Measurements from ENCODE around the gene CFI. TPM values are rescaled to one million over a fixed set of nuclear protein-coding genes. Genes with fewer than 3 reads are reported as not detected.

Gene CFI
- polyA plus RNA-seq, 3 donors: not detected

DNA sequence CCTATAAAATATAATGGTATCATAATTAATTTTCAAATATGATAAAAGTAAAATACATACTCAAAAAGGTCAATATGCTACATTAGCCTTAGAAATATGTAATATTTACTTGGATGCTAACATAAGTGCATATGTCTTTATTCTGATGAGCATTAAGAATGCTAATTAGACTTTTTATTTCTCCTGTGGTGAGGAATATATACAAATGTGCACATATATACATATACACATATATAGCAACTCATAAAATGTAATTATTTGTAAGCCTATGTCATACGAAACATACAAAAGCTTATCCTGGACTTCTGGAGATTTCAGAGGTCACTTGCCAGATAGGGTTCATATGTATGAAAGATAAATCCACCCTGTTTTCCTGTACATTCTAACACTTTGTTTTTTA lies 83.0 kb downstream of the CFI start:
- peaks cover 4 to 11% of the 10 kb centered on the region in 2 donors for H3K36me3 Mint-ChIP-seq
- Histone ChIP-seq H3K36me3 (replicated peaks in 1 of 2; ENCODE audit: control insufficient read depth in 1 of 2, insufficient read depth in 2 of 2, low read length in 2 of 2) (peaks cover 4 to 5% of the 10 kb centered on the region in 2 donors), H3K9ac (ENCODE audit: insufficient read depth, low read length, poor library complexity, severe bottlenecking) (no peak overlapping the region), H3K27ac (ENCODE audit: low read depth in 1 of 2, low read length in 2 of 2) (no peak overlapping the region), H3K4me1 (ENCODE audit: control insufficient read depth in 1 of 2, insufficient read depth in 2 of 2, low read length in 2 of 2) (peaks cover 0 to 4% of the 10 kb centered on the region in 2 donors), H3K9me3 (replicated peaks in 1 of 2; ENCODE audit: control insufficient read depth in 1 of 2, insufficient read depth in 1 of 2, low read length in 2 of 2) (no peaks in the 10 kb centered on the region), H4K20me1 (ENCODE audit: insufficient read depth, low read length) (no peaks in the 10 kb centered on the region), H3K4me3 (replicated peaks in 1 of 3; ENCODE audit: low read depth in 2 of 3, low read length in 3 of 3) (no peak overlapping the region), H3K27me3 (ENCODE audit: control insufficient read depth in 2 of 2, insufficient read depth in 2 of 2, low read length in 2 of 2) (no peaks in the 10 kb centered on the region), H2AFZ (ENCODE audit: insufficient read depth, low read depth, low read length, poor library complexity, severe bottlenecking) (no peak overlapping the region), H3K4me2 (replicated peaks; ENCODE audit: extremely low read depth, low read length, poor library complexity, severe bottlenecking) (no peak overlapping the region), H3K79me2 (ENCODE audit: insufficient read depth, low read length) (no peaks in the 10 kb centered on the region)
- peaks cover 9% of the 10 kb centered on the region for H3K4me1 Mint-ChIP-seq
- H3K9me3 Mint-ChIP-seq: peaks cover 0 to 3% (median 0%) of the 10 kb centered on the region in 7 donors
- H3K4me3 Mint-ChIP-seq: no peak overlapping the region
- peaks cover 0 to 1% (median 0%) of the 10 kb centered on the region in 3 donors for H3K27me3 Mint-ChIP-seq (ENCODE audit: low read depth in 3 of 3)
- no peak overlapping the region for H3K27ac Mint-ChIP-seq
- no CpG with 5 or more reads among the region's 1 CpG for WGBS (ENCODE audit: insufficient coverage)
- no peak for DNase-seq
- intact Hi-C loops (cut with micrococcal nuclease): no loop called here
- TF ChIP-seq, protein P1, sequence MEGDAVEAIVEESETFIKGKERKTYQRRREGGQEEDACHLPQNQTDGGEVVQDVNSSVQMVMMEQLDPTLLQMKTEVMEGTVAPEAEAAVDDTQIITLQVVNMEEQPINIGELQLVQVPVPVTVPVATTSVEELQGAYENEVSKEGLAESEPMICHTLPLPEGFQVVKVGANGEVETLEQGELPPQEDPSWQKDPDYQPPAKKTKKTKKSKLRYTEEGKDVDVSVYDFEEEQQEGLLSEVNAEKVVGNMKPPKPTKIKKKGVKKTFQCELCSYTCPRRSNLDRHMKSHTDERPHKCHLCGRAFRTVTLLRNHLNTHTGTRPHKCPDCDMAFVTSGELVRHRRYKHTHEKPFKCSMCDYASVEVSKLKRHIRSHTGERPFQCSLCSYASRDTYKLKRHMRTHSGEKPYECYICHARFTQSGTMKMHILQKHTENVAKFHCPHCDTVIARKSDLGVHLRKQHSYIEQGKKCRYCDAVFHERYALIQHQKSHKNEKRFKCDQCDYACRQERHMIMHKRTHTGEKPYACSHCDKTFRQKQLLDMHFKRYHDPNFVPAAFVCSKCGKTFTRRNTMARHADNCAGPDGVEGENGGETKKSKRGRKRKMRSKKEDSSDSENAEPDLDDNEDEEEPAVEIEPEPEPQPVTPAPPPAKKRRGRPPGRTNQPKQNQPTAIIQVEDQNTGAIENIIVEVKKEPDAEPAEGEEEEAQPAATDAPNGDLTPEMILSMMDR (IDR thresholded peaks at IDR 0.05): no peak

DNA sequence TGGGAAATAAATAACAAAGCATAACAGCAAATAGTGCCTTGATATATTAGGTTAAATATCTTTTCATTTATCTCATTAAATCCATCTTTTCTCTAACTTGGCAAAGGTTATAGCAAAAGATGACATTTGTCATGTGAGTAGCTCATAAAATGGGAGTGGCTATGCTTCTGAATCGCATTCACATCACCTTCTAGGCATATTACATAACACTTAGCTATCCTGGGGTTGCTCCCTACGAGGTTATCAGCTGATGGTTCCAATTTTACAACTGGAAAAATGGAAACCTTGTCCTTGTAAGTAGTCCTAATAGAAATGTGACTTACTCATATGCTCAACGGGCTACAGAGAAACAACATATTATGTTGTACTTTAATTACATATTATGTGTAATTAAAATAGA lies 88.3 kb downstream of the CFI start:
- intact Hi-C loops (cut with micrococcal nuclease): no loop called here

More for the DNA sequence above, 88.3 kb downstream of the CFI start:
- Histone ChIP-seq H3K9me3 (replicated peaks in 1 of 2; ENCODE audit: control insufficient read depth in 1 of 2, insufficient read depth in 1 of 2, low read length in 2 of 2) (no peaks in the 10 kb centered on the region), H3K4me3 (replicated peaks in 1 of 3; ENCODE audit: low read depth in 2 of 3, low read length in 3 of 3) (no peak overlapping the region), H3K27me3 (ENCODE audit: control insufficient read depth in 2 of 2, insufficient read depth in 2 of 2, low read length in 2 of 2) (no peaks in the 10 kb centered on the region), H3K4me2 (replicated peaks; ENCODE audit: extremely low read depth, low read length, poor library complexity, severe bottlenecking) (no peak overlapping the region), H2AFZ (ENCODE audit: insufficient read depth, low read depth, low read length, poor library complexity, severe bottlenecking) (no peak overlapping the region), H3K9ac (ENCODE audit: insufficient read depth, low read length, poor library complexity, severe bottlenecking) (no peak overlapping the region), H3K27ac (ENCODE audit: low read depth in 1 of 2, low read length in 2 of 2) (no peak overlapping the region), H4K20me1 (ENCODE audit: insufficient read depth, low read length) (no peaks in the 10 kb centered on the region), H3K36me3 (replicated peaks in 1 of 2; ENCODE audit: control insufficient read depth in 1 of 2, insufficient read depth in 2 of 2, low read length in 2 of 2) (peaks cover 4 to 11% of the 10 kb centered on the region in 2 donors), H3K79me2 (ENCODE audit: insufficient read depth, low read length) (no peaks in the 10 kb centered on the region), H3K4me1 (ENCODE audit: control insufficient read depth in 1 of 2, insufficient read depth in 2 of 2, low read length in 2 of 2) (no peaks in the 10 kb centered on the region)
- Mint-ChIP-seq H3K27ac (no peak overlapping the region), H3K27me3 (ENCODE audit: low read depth in 3 of 3) (no peaks in the 10 kb centered on the region), H3K9me3 (no peaks in the 10 kb centered on the region), H3K4me3 (no peak overlapping the region), H3K36me3 (peaks cover 4 to 12% of the 10 kb centered on the region in 2 donors), H3K4me1 (no peaks in the 10 kb centered on the region)
- TF ChIP-seq, protein P1 (IDR thresholded peaks at IDR 0.05): no peak
- no CpG with 5 or more reads among the region's 3 CpGs for WGBS (ENCODE audit: insufficient coverage)
- DNase-seq: no peak

Data from CD14-positive monocyte (primary cell).